IPS DF 19.7 (cell line): ENCODE results near the gene DENND6A.

Source experiments
- DNase-seq: peaks from one replicate; pipeline ENCODE4 v3.0.0-alpha.2; 2013; ENCODE audit warnings: low read depth, low spot score

The DENND6A gene

GRCh38 chr3:57577801-57578200, 115.1 kb downstream of the DENND6A start:
- DNase-seq: no peak

GRCh38 chr3:57575966-57576626, 116.8 kb downstream of the DENND6A start:
- no peak for DNase-seq
